GM21390 (cell line): ENCODE data around the gene BAMBI.

Experiments
- ATAC-seq: cut with Tn5 transposase; IDR thresholded peaks from one replicate; pipeline ENCODE4 v1.9.1; 2021; ENCODE audit not compliant: unreplicated experiment

BAMBI gene

GRCh38 chr10:28704464-28705161 lies 27.3 kb downstream of the BAMBI start:
- no peak for ATAC-seq

DNA sequence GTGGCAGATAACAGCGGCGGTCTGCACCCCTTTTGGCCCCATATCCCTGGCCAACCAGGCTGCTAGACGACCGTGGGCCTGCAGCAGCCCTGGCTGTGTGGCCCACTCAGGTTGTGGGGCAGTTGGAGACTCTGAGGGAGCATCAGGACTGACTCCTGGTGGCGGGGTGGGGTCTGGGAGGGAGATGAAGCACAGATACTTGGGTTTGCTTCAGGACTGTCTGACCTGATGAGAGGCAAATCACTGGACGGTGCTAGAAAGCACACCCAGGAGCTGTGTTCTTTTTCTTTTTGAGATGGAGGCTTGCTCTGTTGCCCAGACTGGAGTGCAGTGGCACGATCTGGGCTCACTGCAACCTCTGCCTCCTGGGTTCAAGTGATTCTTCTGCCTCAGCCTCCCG lies 28.2 kb downstream of the BAMBI start:
- ATAC-seq: no peak

- ATAC-seq: no peak
These were observed 31.8 kb downstream of the BAMBI start for GRCh38 chr10:28709001-28709710.

DNA sequence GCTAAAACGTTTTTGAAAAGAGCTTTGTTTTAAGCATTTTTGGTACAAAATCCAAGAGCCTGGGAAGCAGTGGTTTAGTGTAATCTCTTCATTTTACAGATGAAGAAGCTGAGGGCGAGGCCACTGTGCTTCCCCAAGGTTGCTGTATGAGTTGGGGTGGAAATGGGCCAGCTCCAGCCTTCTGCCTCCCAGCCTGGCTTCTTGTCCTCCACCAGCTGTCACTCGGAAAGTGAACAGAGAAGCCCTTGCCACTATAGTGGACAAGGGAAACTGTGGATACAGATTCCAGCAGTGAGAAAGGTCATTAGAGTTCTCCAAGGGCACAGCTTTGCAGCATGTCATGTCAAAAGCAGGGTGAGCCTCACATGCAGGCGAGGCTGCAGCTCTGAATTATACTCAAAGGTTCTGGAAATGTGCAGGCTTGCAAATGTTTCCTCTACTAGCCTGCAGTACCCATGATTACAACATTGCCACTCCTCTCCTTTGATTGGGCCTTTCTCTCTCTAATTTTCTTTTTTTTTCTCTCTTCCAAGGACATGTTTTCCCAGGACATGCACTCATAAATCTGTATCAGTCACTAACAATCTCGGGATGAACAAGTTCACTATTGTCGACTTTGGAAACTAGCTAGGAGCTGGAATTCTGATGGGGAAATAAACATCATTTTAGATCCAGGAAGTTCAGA lies 33.0 kb downstream of the BAMBI start:
- no peak for ATAC-seq

DNA sequence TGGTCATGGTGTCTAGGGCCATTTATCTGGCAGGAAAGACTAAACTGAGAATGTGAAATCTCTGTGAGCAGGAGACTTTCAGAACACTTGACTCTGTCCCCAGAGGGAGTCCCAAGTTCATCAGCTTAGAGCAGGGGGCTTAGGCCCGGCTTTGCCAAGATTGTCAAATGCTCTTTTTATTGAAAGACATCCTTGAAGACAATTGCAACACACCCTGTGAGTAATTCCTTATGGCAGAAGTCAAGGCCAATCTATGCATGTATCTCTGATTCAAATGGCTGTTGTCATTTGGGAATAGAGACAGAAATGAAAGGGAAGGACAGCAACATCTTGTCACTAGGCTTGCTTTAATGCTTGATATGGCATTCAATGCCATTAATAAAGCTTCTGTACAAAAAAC lies 33.7 kb downstream of the BAMBI start:
- no peak for ATAC-seq

GRCh38 chr10:28711776-28712175 lies 34.5 kb downstream of the BAMBI start:
- no peak for ATAC-seq

GRCh38 chr10:28713626-28714352 lies 36.5 kb downstream of the BAMBI start:
- no peak for ATAC-seq

GRCh38 chr10:28714401-28715053 lies 37.2 kb downstream of the BAMBI start:
- ATAC-seq: no peak

- ATAC-seq: no peak
These were observed 37.9 kb downstream of the BAMBI start for GRCh38 chr10:28715246-28715645.

GRCh38 chr10:28715757-28716156 lies 38.4 kb downstream of the BAMBI start:
- no peak for ATAC-seq

DNA sequence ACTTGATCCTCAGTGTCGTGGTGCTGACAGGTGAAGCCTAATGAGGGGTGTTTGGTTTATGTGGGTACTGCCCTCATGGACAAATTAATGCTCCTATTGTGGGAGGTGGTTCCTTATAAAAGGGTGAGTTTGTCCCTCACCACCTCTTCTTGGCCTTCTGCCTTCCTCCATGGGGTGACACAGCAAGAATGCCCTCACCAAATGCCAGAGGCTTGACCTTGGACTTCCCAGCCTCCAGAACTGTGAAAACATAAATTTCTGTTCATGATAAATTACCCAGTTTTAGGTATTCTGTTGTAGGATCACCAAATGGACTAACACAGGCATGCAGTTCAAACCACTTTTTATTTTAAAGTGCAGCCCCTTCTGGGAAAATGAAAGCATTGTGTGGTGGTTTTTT lies 39.4 kb downstream of the BAMBI start:
- no peak for ATAC-seq

GRCh38 chr10:28717656-28718201 lies 40.4 kb downstream of the BAMBI start:
- no peak for ATAC-seq

DNA sequence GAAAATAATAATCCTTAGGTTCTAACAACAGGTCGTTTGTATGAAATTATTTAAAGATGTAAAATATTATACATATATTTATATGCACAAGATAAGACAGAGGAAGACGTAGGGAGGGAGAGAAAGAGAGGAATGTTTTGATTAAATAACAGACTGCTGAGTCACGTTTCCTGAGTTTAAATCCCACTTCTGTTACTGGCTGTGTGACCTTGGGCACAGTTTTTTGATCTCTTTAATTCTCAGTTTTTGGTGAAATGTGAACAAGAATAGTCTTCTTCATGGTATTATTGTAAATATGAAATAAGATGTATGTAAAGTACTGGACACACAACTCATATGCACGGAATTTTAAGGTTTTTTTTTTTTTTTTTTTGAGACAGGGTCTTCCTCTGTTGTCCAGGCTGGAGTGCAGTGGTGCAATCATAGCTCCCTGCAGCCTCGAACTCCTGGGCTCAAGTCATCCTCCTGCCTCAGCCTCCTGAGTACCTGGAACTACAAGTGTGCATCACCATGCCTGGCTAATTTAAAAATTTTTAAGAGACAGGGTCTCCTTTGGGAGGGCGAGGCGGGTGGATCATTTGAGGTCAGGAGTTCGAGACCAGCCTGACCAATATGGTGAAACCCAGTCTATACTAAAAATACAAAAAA lies 42.6 kb downstream of the BAMBI start:
- no peak for ATAC-seq

DNA sequence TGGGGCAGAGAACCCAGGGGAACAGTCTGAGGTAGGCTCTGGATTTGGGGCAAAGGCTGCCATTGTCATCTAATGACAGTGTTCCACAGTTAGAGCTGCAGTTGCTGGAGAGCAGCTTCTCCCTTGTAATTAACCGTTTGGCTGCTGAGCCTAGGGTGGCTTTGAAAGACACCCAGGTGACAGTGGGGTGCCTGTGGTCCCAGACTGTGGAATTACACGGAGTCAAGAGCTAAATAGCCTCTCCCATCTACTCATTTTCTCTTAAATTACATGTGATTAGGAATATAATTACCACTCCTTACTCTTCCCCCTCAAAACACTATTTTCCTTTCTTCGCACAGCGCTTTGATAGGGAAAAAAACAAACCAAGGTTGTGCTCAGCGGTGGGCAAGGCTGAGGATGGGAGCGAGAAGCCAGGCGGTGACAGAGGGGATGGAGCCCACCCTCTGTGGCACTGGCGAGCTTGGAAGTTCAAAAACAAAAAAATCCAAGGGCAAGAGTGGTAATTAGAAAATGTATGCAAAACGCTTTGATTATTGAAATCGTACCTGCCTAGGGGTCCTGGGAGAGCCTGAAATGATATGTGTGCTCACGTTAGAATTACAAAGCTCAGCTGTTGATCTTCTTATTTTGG lies 44.1 kb downstream of the BAMBI start:
- ATAC-seq: no peak

- ATAC-seq: no peak
These were observed 44.9 kb downstream of the BAMBI start for GRCh38 chr10:28722065-28722803.

DNA sequence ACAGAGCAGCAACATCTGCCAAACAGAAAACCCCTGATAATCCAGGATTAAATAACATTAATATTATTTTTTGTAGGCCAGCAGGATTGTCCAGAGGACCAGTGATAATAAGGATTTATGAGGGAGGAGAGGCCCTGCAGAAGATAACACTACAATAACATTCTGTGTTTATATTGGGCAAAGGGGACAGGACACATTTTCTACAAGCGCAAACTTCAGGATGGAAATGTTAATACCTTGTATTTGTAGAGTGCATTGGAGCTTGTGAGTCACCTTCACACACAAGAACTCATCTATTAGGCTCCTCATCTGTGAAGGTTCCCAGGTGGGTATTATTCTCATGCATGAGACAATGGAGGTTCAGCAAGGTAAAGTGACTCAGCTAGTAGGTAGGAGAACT lies 51.0 kb downstream of the BAMBI start:
- ATAC-seq: no peak

GRCh38 chr10:28730031-28730778 lies 52.9 kb downstream of the BAMBI start:
- ATAC-seq: no peak

GRCh38 chr10:28732091-28732490 lies 54.8 kb downstream of the BAMBI start:
- no peak for ATAC-seq
